Epithelial cell of proximal tubule (primary cell): ENCODE data around the gene MOGAT2. TPM values are rescaled to one million over a fixed set of nuclear protein-coding genes. Genes with fewer than 3 reads are reported as not detected.

ENCODE experiments used
- DNase-seq: peaks from one replicate; pipeline ENCODE4 v3.0.0-alpha.2; 2011; ENCODE audit warnings: low read depth
- H3K4me3 ChIP-seq: 2 replicates; pipeline ENCODE4 v1.5.1; 2011; ENCODE audit warnings: low read depth, mild to moderate bottlenecking, low read length
- total RNA-seq: library from RNA; depleted of rRNA; stranded (reverse); fragments of >200 nt; gene quantifications from 2 replicates; pipeline ENCODE4 v1.2.3, GENCODE V29; 2015
- TF ChIP-seq, protein P1 (sequence below): conservative IDR thresholded peaks from 2 replicates; pipeline ENCODE4 v1.5.1; 2012; ENCODE audit warnings: low read depth, mild to moderate bottlenecking, low read length

The MOGAT2 gene
- total RNA-seq, 1 donor from 2014 or later: not detected

DNA sequence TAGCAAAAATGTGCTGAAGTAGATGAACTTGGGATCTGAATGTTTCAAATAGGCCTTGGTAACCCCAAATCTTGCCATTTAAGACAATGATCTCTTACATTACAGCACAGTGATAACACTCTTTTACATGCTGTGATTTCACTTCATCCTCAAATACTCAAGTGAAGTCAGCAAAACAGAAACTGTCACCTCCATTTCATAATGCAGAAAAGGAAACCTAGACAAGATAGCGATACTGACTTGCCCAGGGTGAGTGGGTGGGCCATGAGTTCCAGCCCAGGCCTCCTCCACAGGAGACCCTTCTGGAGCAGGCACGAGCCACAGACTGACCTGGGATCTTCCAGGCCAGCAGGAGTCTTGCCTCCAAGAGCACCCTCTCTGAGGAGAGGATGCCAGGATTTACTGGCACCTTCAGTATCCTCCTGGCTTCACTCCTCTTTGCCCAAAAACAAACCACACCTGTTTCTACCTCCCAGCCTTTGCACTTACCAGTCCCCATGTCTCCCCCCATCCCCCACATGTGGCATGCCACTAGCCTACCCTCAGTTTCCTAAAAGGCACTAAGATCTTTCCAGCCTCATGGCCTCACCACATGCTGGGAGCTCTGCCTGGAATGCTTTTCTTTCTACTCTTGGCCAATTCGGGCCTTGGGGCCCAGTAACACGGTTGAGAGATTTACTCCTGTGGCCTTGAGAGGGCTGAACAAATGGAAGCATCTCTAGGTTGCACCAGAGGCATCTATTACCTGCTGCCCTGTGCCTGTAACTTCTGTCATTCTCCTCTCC is 49.0 kb downstream of the MOGAT2 start:
- H3K4me3 ChIP-seq: no peak overlapping the region
- no peak for DNase-seq
- TF ChIP-seq, protein P1, sequence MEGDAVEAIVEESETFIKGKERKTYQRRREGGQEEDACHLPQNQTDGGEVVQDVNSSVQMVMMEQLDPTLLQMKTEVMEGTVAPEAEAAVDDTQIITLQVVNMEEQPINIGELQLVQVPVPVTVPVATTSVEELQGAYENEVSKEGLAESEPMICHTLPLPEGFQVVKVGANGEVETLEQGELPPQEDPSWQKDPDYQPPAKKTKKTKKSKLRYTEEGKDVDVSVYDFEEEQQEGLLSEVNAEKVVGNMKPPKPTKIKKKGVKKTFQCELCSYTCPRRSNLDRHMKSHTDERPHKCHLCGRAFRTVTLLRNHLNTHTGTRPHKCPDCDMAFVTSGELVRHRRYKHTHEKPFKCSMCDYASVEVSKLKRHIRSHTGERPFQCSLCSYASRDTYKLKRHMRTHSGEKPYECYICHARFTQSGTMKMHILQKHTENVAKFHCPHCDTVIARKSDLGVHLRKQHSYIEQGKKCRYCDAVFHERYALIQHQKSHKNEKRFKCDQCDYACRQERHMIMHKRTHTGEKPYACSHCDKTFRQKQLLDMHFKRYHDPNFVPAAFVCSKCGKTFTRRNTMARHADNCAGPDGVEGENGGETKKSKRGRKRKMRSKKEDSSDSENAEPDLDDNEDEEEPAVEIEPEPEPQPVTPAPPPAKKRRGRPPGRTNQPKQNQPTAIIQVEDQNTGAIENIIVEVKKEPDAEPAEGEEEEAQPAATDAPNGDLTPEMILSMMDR: no peak

DNA sequence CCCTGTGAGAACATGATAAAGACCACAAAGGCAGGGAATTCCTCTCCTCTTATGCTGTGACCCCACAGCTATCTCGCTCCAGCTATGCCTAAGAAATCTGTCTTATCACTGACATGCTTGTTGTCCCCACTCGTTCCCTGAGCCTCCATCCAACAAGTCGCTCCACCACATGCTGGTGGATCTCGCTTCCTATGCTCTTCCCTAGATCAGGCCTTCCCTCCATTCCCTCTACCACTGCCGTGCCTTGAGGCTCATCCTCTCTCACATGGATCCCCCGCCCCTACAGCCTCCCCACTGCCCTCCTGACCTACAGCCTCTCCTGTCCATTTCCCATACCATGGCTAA is 49.6 kb downstream of the MOGAT2 start:
- TF ChIP-seq, protein P1: no peak
- H3K4me3 ChIP-seq: no peak overlapping the region
- DNase-seq: no peak

DNA sequence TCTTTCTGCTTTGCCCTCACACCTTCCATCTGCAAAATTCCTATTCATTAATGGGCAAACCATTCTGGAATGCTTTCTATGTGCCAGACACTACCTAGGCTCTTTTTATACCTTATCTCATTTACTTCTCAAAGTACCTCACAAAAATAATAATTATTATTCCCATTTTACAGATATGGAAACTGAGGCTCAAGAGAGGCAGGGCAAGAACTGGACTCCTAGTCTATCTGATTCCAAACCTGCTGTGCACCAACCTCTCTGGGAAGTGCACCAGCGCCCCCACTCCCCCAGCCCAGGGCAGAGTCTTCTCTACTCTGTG is 50.1 kb downstream of the MOGAT2 start:
- no peak for DNase-seq
- peak overlapping the region; percentile 58 for H3K4me3 ChIP-seq
- TF ChIP-seq, protein P1: no peak

DNA sequence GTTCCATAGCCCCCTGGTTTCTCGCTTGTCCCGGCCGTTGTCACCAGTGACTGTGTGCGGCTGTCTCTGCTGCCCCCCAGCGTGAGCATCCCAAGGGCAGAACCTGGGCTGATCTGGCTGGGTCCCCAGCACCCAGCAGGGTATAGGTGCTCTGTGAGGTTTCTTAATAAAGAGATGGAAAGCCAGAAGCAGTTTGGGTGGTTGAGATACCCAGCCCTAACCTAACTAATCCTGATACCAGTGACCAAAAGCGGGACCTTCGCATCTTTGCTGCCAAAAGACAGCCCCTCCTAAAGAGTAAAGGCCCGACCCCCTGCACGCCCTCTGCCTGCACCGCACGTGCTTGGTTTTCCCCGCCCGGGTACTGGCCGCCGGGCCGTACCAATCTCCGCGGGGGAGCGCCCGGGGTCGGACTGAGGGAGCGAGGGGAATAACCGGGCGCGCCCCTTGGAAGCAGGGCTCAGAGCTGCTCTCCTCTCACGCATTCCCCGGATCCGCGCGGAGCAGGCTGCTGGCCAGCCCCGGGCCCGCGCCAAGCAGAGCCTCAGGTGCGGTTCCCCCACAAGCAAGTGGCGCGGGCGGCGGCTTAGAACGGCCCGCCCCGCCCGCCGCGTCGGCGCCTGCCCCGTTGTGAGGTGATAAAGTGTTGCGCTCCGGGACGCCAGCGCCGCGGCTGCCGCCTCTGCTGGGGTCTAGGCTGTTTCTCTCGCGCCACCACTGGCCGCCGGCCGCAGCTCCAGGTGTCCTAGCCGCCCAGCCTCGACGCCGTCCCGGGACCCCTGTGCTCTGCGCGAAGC is 50.7 kb downstream of the MOGAT2 start, which contains the start of gene DGAT2:
Gene DGAT2 (plus strand): TSS at position 667 of the 797 bp plus-strand sequence. CDS start 214 bp downstream, outside the sequence.
- peak within 1 kb of the TSS; percentile 58 for H3K4me3 ChIP-seq
- DNase-seq: no peak
- TF ChIP-seq, protein P1: peak; percentile 28

DNA sequence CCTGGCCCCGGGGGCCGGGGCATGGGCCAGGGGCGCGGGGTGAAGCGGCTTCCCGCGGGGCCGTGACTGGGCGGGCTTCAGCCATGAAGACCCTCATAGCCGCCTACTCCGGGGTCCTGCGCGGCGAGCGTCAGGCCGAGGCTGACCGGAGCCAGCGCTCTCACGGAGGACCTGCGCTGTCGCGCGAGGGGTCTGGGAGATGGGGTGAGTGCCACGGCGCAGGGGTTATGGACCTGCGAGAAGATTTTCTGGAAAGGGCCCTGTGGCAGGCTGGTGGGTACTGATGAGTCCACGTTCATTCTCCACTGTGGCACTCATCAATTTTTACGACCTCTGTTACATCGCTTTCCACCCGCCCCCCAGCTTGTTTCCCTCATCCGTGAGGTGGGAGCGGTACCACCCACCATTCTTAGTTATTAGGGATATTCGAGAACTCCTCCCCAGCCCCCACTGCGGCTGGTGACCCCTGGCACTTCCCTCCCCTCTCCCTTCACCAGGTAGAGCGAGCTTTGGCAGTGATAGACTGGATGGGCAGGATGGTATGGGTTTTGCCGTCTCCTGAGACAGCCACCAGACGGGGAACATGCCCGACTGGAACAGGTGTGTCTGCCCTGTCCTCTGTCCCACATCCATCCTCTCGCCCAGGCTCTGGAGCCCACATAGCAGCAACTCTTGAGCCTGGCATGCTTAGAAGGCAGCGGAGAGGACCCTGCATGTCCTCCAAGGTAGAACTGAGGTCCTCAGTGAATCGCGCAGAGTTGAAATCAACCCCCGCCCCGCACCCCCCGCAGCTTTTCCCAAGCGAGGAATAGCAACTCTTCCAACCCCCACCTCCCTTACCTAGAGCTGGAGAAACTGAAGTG is 51.5 kb downstream of the MOGAT2 start:
- TF ChIP-seq, protein P1: no peak
- DNase-seq: no peak
- H3K4me3 ChIP-seq: peak overlapping the region; percentile 58

DNA sequence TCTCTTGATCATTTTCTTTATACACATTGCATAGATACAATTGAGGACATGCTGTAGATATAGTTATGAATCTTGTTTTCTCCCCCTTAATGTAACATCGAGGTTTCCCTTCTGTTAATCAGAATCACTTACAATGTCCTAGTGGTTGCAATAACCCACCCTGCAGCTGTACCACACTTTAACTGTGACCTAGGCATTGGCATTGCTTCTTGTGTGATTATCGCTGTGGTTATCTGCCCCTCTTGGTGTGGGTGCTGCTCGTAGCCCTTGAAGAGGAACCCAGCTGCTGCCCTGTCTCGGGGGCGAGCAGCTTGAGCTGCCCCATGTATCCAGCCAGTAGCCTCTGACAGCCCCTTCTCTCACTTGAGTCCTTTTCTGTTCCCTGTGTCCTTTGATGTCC is 52.5 kb downstream of the MOGAT2 start:
- H3K4me3 ChIP-seq: no peak overlapping the region

More for the DNA sequence above, 52.5 kb downstream of the MOGAT2 start:
- TF ChIP-seq, protein P1: no peak
- no peak for DNase-seq
